Astrocyte (in vitro differentiated cells and primary cell): ENCODE measurements around the gene RAVER2.

ENCODE experiments used
- EZH2 ChIP-seq: IDR thresholded peaks from 2 replicates; pipeline ENCODE4 v1.6.1; 2012; ENCODE audit warnings: mild to moderate bottlenecking, low read length, inconsistent platforms; ENCODE audit not compliant: insufficient read depth
- TF ChIP-seq, protein P1 (sequence below): IDR thresholded peaks from 2 replicates; pipeline ENCODE4 v1.5.1; 2011; ENCODE audit warnings: low read depth, mild to moderate bottlenecking, inconsistent platforms, low read length, moderate library complexity; ENCODE audit not compliant: insufficient read depth

DNA sequence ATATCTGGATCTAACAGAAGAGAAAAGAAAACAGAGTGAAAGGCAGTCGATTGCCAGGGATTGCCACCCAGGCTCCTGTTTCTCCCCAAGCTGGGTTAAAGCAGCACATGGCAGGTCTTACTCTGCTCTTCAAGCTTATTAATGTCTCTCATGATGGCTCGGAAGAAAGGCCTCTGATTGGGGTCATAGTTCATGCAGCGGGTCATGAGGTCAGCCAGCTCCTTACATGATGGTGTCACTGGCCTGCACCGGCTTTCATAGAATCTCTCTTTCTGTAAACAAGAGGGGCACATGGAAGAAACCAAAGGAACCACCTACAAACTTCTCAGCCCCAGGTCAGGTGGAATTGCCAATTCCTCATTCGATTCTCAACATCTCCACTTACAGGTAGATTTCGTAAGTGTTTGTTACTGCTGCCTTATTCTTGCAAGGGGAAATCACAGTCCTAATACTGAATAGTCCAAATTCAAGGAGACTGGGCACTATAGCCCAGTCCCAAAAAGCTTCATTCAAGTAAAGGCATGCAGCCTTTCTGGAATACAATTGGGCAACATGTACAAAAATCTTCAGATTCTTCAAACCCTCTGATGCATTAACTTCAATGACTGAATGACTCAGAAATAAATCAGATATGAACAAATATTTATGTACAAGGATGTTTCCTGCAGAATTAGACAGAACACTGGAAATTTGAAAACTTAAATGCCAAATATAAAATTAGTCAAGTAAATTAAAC lies 96.6 kb downstream of the RAVER2 start:
- TF ChIP-seq, protein P1, sequence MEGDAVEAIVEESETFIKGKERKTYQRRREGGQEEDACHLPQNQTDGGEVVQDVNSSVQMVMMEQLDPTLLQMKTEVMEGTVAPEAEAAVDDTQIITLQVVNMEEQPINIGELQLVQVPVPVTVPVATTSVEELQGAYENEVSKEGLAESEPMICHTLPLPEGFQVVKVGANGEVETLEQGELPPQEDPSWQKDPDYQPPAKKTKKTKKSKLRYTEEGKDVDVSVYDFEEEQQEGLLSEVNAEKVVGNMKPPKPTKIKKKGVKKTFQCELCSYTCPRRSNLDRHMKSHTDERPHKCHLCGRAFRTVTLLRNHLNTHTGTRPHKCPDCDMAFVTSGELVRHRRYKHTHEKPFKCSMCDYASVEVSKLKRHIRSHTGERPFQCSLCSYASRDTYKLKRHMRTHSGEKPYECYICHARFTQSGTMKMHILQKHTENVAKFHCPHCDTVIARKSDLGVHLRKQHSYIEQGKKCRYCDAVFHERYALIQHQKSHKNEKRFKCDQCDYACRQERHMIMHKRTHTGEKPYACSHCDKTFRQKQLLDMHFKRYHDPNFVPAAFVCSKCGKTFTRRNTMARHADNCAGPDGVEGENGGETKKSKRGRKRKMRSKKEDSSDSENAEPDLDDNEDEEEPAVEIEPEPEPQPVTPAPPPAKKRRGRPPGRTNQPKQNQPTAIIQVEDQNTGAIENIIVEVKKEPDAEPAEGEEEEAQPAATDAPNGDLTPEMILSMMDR = no peak
- TF ChIP-seq EZH2 = no peak
